ENCODE measurements around the gene CHCHD4. TPM values are rescaled to one million over a fixed set of nuclear protein-coding genes. Genes with fewer than 3 reads are reported as not detected.
"Not testable (repeated sequence)": the region's sequence is repeated elsewhere in the genome, so short reads cannot be mapped to it uniquely, and the experiment has no call there.

The CHCHD4 gene
- total RNA-seq, 1 experiment from 2014 or later = 27.5 TPM

GRCh38 chr3:14092464-14092863 is 32.2 kb downstream of the CHCHD4 start:
- Mint-ChIP-seq H3K4me1 (peaks cover 13% of the 10 kb centered on the region), H3K36me3 (peaks cover 19% of the 10 kb centered on the region), H3K27me3 (ENCODE audit: low read depth) (peaks cover 5% of the 10 kb centered on the region), H3K4me3 (no peak overlapping the region), H3K9me3 (peaks cover 35% of the 10 kb centered on the region), H3K27ac (no peak overlapping the region)
- TF ChIP-seq, protein P1, sequence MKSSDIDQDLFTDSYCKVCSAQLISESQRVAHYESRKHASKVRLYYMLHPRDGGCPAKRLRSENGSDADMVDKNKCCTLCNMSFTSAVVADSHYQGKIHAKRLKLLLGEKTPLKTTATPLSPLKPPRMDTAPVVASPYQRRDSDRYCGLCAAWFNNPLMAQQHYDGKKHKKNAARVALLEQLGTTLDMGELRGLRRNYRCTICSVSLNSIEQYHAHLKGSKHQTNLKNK (CRISPR knock-in tag; IDR thresholded peaks at IDR 0.05) = no peak
- no peak for TF ChIP-seq MLX (CRISPR knock-in tag; IDR thresholded peaks at IDR 0.05)
- TF ChIP-seq AFF4 (CRISPR knock-in tag; IDR thresholded peaks at IDR 0.05; ENCODE audit: borderline replicate concordance) = no peak
- no peak for TF ChIP-seq KAT7 (CRISPR knock-in tag; IDR thresholded peaks at IDR 0.05; ENCODE audit: borderline replicate concordance)
- TF ChIP-seq, protein P2, sequence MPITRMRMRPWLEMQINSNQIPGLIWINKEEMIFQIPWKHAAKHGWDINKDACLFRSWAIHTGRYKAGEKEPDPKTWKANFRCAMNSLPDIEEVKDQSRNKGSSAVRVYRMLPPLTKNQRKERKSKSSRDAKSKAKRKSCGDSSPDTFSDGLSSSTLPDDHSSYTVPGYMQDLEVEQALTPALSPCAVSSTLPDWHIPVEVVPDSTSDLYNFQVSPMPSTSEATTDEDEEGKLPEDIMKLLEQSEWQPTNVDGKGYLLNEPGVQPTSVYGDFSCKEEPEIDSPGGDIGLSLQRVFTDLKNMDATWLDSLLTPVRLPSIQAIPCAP (CRISPR knock-in tag; IDR thresholded peaks at IDR 0.05) = no peak
- no peak for TF ChIP-seq ZBTB21 (CRISPR knock-in tag; IDR thresholded peaks at IDR 0.05; ENCODE audit: borderline replicate concordance)
- TF ChIP-seq, protein P3, sequence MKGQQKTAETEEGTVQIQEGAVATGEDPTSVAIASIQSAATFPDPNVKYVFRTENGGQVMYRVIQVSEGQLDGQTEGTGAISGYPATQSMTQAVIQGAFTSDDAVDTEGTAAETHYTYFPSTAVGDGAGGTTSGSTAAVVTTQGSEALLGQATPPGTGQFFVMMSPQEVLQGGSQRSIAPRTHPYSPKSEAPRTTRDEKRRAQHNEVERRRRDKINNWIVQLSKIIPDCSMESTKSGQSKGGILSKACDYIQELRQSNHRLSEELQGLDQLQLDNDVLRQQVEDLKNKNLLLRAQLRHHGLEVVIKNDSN (CRISPR knock-in tag; IDR thresholded peaks at IDR 0.05) = no peak
- TF ChIP-seq FOXP4 (CRISPR knock-in tag; IDR thresholded peaks at IDR 0.05) = no peak
- no peak for TF ChIP-seq NR3C1 (CRISPR knock-in tag; conservative IDR thresholded peaks at IDR 0.05; ENCODE audit: low read depth)
- no peak for TF ChIP-seq IRF2 (CRISPR knock-in tag; IDR thresholded peaks at IDR 0.05; ENCODE audit: borderline replicate concordance, low read depth)
- no peak for TF ChIP-seq ZNF416 (CRISPR knock-in tag; IDR thresholded peaks at IDR 0.05)
- CTCF ChIA-PET = interaction anchor here (1.1 kb wide), 1 partner anchor 316 kb away, joined by 3 read pairs; no protein-coding TSS in a partner anchor
- POLR2A ChIA-PET = no interaction called here
- no peak for DNase-seq (ENCODE audit: low spot score)
- no peak for ATAC-seq

- H3K4me3 Mint-ChIP-seq; H3K27ac Mint-ChIP-seq; H3K27me3 Mint-ChIP-seq (ENCODE audit: low read depth); POLR2A ChIA-PET; ATAC-seq; DNase-seq (ENCODE audit: low spot score): not testable (repeated sequence)
- CTCF ChIA-PET = interaction anchor here (1.1 kb wide), 1 partner anchor 316 kb away, joined by 3 read pairs; no protein-coding TSS in a partner anchor
- H3K4me1 Mint-ChIP-seq = peaks cover 13% of the 10 kb centered on the region
- peaks cover 22% of the 10 kb centered on the region for H3K36me3 Mint-ChIP-seq
- H3K9me3 Mint-ChIP-seq = peaks cover 38% of the 10 kb centered on the region
These were observed 32.7 kb downstream of the CHCHD4 start for GRCh38 chr3:14091959-14092358.

DNA sequence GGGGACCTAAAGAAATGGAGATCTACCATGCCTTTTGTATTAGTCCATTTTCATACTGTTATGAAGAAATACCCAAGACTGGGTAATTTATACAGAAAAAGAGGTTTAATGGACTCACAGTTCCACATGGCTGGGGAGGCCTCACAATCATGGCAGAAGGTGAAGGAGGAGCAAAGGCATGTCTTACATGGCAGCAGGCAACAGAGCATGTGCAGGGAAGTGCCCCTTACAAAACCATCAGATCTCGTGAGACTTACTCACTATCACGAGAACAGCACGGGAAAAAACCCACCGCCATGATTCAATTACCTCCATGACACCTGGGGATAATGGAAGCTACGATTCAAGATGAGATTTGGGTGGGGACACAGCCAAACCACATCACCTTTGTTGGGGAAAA is 37.2 kb downstream of the CHCHD4 start:
- H3K27ac Mint-ChIP-seq; H3K4me1 Mint-ChIP-seq; H3K27me3 Mint-ChIP-seq (ENCODE audit: low read depth); CTCF ChIA-PET; ATAC-seq; H3K4me3 Mint-ChIP-seq; DNase-seq (ENCODE audit: low spot score): not testable (repeated sequence)
- peaks cover 53% of the 10 kb centered on the region for H3K9me3 Mint-ChIP-seq
- H3K36me3 Mint-ChIP-seq = peaks cover 24% of the 10 kb centered on the region
- POLR2A ChIA-PET = interaction anchor here (0.6 kb wide), 1 partner anchor 38 kb away, joined by 3 read pairs; no protein-coding TSS in a partner anchor
